ENCODE measurements around the gene YEATS2. TPM values are rescaled to one million over a fixed set of nuclear protein-coding genes. Genes with fewer than 3 reads are reported as not detected.
A peak's percentile ranks its signal among the peaks of the same experiment; 100 is the strongest.

YEATS2 gene
- polyA plus RNA-seq, 2 of the 4 experiments (the other 2 are of a cell fraction): 11.2 to 15.3 TPM

DNA sequence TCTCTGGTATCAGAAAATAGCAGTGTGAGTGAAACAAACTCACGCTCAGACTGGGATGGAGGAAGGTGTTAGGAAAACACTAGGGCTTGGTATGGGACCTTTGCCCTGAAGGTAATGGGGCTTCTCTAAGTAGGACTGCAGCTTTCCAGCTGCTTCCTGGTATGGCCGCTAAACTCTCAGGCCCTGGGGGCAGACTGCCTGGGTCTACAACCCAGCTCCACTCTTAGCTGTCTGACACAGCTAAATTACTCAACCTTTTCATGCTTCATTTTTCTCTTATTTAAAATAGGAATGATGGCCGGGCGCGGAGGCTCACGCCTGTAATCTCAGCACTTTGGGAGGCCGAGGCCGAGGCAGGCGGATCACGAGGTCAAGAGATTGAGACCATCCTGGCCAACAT is 5.2 kb upstream of the YEATS2 start:
- Histone ChIP-seq H3K4me3 (no peak overlapping the region), H3K27ac (no peak overlapping the region), H3K9me3 (no peaks in the 10 kb centered on the region), H3K4me1 (peaks cover 8% of the 10 kb centered on the region), H3K4me2 (no peak overlapping the region)
- DNase-seq (ENCODE audit: low read depth in 1 of 2, low spot score in 1 of 2) (no peak), FAIRE-seq (no peak), ATAC-seq (peak in 1 of 2 experiments; percentile 22; a peak in 1 of 6 replicates)
- CTCF ChIA-PET: interaction anchor here (1.0 to 1.7 kb wide), 3 partner anchors 43 to 223 kb away, joined by 3 read pairs; no protein-coding TSS in a partner anchor
- POLR2A ChIA-PET: no interaction called here
- WGBS (ENCODE audit: missing lambda C conversion rate): 95% methylated on average over 10 of the region's 10 CpGs
- TF ChIP-seq, protein P1, sequence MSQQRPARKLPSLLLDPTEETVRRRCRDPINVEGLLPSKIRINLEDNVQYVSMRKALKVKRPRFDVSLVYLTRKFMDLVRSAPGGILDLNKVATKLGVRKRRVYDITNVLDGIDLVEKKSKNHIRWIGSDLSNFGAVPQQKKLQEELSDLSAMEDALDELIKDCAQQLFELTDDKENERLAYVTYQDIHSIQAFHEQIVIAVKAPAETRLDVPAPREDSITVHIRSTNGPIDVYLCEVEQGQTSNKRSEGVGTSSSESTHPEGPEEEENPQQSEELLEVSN (IDR thresholded peaks at IDR 0.05; ENCODE audit: borderline replicate concordance, low read depth): no peak
- TF ChIP-seq, protein P2, sequence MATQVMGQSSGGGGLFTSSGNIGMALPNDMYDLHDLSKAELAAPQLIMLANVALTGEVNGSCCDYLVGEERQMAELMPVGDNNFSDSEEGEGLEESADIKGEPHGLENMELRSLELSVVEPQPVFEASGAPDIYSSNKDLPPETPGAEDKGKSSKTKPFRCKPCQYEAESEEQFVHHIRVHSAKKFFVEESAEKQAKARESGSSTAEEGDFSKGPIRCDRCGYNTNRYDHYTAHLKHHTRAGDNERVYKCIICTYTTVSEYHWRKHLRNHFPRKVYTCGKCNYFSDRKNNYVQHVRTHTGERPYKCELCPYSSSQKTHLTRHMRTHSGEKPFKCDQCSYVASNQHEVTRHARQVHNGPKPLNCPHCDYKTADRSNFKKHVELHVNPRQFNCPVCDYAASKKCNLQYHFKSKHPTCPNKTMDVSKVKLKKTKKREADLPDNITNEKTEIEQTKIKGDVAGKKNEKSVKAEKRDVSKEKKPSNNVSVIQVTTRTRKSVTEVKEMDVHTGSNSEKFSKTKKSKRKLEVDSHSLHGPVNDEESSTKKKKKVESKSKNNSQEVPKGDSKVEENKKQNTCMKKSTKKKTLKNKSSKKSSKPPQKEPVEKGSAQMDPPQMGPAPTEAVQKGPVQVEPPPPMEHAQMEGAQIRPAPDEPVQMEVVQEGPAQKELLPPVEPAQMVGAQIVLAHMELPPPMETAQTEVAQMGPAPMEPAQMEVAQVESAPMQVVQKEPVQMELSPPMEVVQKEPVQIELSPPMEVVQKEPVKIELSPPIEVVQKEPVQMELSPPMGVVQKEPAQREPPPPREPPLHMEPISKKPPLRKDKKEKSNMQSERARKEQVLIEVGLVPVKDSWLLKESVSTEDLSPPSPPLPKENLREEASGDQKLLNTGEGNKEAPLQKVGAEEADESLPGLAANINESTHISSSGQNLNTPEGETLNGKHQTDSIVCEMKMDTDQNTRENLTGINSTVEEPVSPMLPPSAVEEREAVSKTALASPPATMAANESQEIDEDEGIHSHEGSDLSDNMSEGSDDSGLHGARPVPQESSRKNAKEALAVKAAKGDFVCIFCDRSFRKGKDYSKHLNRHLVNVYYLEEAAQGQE (IDR thresholded peaks at IDR 0.05): no peak
- TF ChIP-seq, protein P3, sequence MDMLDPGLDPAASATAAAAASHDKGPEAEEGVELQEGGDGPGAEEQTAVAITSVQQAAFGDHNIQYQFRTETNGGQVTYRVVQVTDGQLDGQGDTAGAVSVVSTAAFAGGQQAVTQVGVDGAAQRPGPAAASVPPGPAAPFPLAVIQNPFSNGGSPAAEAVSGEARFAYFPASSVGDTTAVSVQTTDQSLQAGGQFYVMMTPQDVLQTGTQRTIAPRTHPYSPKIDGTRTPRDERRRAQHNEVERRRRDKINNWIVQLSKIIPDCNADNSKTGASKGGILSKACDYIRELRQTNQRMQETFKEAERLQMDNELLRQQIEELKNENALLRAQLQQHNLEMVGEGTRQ (IDR thresholded peaks at IDR 0.05): no peak
- TF ChIP-seq NPAS2 (CRISPR knock-in tag; IDR thresholded peaks at IDR 0.05; ENCODE audit: borderline replicate concordance): no peak
- no peak for TF ChIP-seq KDM5A (IDR thresholded peaks at IDR 0.05)
- TF ChIP-seq RNF2 (IDR thresholded peaks at IDR 0.05; ENCODE audit: borderline replicate concordance, low read depth): no peak
- TF ChIP-seq FOSB (CRISPR knock-in tag; IDR thresholded peaks at IDR 0.05): no peak
- no peak for TF ChIP-seq CHD4 (IDR thresholded peaks at IDR 0.05; ENCODE audit: borderline replicate concordance)
- TF ChIP-seq JUNB (IDR thresholded peaks at IDR 0.05): no peak
- no peak for TF ChIP-seq JUN (IDR thresholded peaks at IDR 0.05)
- TF ChIP-seq POLR2A (IDR thresholded peaks at IDR 0.05; ENCODE audit: low read length): no peak
- no peak for TF ChIP-seq KDM1A (IDR thresholded peaks at IDR 0.05; ENCODE audit: low read depth)
- no peak for TF ChIP-seq RAD21 (conservative IDR thresholded peaks at IDR 0.05 in 1 of 2, IDR thresholded peaks at IDR 0.05 in 1 of 2)
- TF ChIP-seq EP300 (IDR thresholded peaks at IDR 0.05): no peak
- TF ChIP-seq ZFP36 (IDR thresholded peaks at IDR 0.05; ENCODE audit: borderline replicate concordance, partially characterized antibody): no peak
- TF ChIP-seq, protein P4, sequence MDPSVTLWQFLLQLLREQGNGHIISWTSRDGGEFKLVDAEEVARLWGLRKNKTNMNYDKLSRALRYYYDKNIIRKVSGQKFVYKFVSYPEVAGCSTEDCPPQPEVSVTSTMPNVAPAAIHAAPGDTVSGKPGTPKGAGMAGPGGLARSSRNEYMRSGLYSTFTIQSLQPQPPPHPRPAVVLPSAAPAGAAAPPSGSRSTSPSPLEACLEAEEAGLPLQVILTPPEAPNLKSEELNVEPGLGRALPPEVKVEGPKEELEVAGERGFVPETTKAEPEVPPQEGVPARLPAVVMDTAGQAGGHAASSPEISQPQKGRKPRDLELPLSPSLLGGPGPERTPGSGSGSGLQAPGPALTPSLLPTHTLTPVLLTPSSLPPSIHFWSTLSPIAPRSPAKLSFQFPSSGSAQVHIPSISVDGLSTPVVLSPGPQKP (IDR thresholded peaks at IDR 0.05; ENCODE audit: low read depth, low read length): no peak
- no peak for TF ChIP-seq ZNF302 (CRISPR knock-in tag; IDR thresholded peaks at IDR 0.05)
- no peak for TF ChIP-seq GATA3 (IDR thresholded peaks at IDR 0.05; ENCODE audit: borderline replicate concordance)

DNA sequence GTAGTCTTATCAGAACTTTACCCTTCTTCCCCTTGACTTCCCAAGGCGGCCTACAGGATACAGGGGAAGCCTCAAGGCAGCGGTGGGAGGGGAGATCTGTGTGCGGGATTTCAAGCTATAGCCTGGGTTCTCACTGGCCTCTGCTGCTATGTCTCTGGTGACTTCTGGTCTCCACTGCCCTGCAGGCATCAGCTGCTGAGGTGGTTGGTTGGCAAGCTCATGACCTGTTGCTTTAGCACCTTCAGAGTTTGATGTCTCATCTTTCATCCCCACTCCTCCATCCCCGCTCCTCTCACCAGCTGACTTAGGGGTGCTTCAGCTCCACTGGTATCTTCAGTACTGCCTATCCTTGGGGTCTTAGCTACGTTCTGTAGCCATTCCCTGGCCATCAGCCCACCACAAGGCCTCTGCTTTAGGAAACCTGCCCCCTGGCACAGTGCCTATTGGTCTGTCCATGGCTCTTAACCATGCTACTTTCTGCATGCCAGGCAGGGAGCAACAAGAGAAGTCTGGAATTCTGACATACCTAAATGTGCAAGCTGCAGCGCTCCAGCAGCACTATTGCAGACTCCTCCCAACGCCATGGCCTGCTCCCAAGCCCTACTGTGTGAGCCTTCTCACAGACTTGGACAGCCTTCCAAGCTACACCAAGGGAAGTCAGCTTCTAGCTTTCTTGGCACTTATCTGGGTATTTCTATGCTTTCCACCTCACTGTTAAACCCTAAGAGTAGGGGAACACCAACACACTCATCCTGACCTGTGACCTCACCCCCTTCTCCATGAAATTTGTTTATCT is 1.8 kb upstream of the YEATS2 start:
- ChIA-PET POLR2A (no interaction called here), CTCF (interaction anchor here (0.7 to 1.2 kb wide), 4 partner anchors 10 to 268 kb away, joined by 3 to 4 read pairs (median 3); no protein-coding TSS in a partner anchor)
- Histone ChIP-seq H3K4me1 (peaks cover 15% of the 10 kb centered on the region; the same call in 2 of the 3 replicates), H3K27ac (no peak overlapping the region), H3K4me2 (no peak overlapping the region), H3K9me3 (no peaks in the 10 kb centered on the region), H3K4me3 (no peak overlapping the region)
- FAIRE-seq (no peak), ATAC-seq (no peak), DNase-seq (ENCODE audit: low read depth in 1 of 2, low spot score in 1 of 2) (no peak)
- WGBS (ENCODE audit: missing lambda C conversion rate): 89% methylated on average over 7 of the region's 7 CpGs
- TF ChIP-seq FOSL2 (IDR thresholded peaks at IDR 0.05): no peak
- no peak for TF ChIP-seq FOSL2 (CRISPR knock-in tag; IDR thresholded peaks at IDR 0.05)
- TF ChIP-seq, protein P4 (IDR thresholded peaks at IDR 0.05; ENCODE audit: low read depth, low read length): no peak
- TF ChIP-seq BHLHE40 (IDR thresholded peaks at IDR 0.05; ENCODE audit: low read depth, low read length): no peak
- TF ChIP-seq BCL3 (IDR thresholded peaks at IDR 0.05): no peak
- no peak for TF ChIP-seq POLR2AphosphoS2 (conservative IDR thresholded peaks at IDR 0.05; ENCODE audit: low read length)
- TF ChIP-seq HOXA7 (CRISPR knock-in tag; IDR thresholded peaks at IDR 0.05): no peak
- no peak for TF ChIP-seq ZFP36 (IDR thresholded peaks at IDR 0.05; ENCODE audit: borderline replicate concordance, partially characterized antibody)
- no peak for TF ChIP-seq CHD4 (IDR thresholded peaks at IDR 0.05; ENCODE audit: borderline replicate concordance)
- no peak for TF ChIP-seq RFX5 (IDR thresholded peaks at IDR 0.05)
- TF ChIP-seq HEYL (CRISPR knock-in tag; IDR thresholded peaks at IDR 0.05): no peak
- TF ChIP-seq MAFK (IDR thresholded peaks at IDR 0.05; ENCODE audit: partially characterized antibody): no peak
- TF ChIP-seq GATA3 (IDR thresholded peaks at IDR 0.05; ENCODE audit: borderline replicate concordance): no peak
- no peak for TF ChIP-seq CEBPB (IDR thresholded peaks at IDR 0.05)
- no peak for TF ChIP-seq JUN (IDR thresholded peaks at IDR 0.05)
